GM23248 (cell line): ENCODE data around the gene TRPM7.

Experiments
- EZH2 ChIP-seq: fragments of 200-600 bp; sonication (generic); IDR thresholded peaks from 2 replicates; pipeline ENCODE4 v1.6.1; 2018; ENCODE audit warnings: antibody characterized with exemption, mild to moderate bottlenecking; ENCODE audit not compliant: insufficient read depth, poor library complexity, severe bottlenecking
- EZH2phosphoT487 ChIP-seq: fragments of 200-600 bp; sonication (generic); IDR thresholded peaks from 2 replicates; pipeline ENCODE4 v1.6.1; 2018; ENCODE audit warnings: antibody characterized with exemption, moderate library complexity, mild to moderate bottlenecking, low read depth; ENCODE audit not compliant: insufficient read depth

DNA sequence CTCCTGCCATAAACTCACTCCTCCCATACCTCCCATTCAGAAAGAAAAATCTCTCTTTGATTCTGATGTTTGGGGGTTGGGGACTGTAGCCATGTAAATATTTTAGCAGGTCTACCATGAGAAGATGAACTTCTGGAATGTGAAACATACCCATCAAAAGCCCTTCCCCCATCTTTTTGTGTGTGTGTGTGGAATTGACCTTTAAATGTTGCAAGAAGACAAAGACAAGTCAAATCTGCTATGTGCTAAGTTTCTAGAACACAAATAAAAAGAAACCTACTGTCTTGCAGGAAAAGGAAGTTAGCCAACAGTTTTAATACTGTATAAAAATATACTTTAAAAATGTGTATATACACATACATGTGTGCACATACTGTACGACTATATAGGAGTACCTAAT, 110.4 kb downstream of the TRPM7 start:
- TF ChIP-seq EZH2phosphoT487 (no peak), EZH2 (no peak)
